DMS53 treated with DMSO at 0.1 percent for 48 hours (cell line): ENCODE measurements around the gene ROBO3.

Experiments used
- DNase-seq: peaks from one replicate; lab custom pipeline; 2025; ENCODE audit not compliant: unreplicated experiment; lab: John Stamatoyannopoulos, UW

The ROBO3 gene

DNA sequence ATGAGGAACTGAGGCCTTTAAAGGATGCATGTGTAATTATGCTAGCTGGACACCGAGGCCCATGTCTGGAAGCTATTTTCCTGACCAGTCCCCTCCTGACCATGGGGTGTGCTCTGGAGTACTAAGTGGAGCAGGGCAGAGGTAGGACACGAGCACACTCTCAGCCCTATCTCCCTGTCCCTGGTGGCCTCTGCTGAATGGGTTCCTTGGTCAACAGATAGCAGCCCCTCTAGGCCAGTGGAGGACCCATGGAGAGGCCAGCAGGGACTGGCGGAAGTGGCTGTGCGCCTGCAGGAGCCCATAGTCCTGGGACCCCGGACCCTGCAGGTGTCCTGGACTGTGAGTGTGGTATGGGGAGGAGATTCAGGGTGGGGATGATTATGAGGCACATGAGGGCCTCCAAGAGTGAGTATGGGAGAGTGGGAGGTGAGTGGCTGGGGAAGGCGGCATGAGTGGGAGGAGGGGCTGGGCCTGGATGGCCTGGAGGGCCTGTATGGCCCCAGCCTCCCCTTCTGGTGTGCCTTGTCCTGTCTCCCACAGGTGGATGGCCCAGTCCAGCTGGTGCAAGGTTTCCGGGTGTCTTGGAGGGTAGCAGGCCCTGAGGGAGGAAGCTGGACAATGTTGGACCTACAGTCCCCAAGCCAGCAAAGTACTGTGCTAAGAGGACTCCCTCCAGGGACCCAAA lies 9.5 kb downstream of the ROBO3 start:
- DNase-seq = no peak

DNA sequence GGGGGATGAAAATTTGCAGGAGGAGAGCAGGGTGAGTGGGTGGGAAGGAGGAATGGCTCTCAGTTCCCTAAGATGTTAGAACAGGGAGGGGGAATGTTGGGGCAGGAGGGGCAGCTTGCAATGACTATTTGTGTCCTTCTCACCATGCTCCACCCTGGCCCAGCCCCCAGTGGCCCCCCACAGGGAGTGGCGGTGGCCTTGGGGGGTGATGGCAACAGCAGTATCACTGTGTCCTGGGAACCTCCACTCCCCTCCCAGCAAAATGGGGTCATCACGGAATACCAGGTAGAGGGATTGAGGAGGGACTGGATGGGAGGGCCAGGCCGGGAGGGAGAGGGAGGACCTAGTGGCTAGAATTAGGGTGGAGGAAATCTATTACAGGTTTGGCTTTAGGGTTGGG lies 10.2 kb downstream of the ROBO3 start:
- no peak for DNase-seq

DNA sequence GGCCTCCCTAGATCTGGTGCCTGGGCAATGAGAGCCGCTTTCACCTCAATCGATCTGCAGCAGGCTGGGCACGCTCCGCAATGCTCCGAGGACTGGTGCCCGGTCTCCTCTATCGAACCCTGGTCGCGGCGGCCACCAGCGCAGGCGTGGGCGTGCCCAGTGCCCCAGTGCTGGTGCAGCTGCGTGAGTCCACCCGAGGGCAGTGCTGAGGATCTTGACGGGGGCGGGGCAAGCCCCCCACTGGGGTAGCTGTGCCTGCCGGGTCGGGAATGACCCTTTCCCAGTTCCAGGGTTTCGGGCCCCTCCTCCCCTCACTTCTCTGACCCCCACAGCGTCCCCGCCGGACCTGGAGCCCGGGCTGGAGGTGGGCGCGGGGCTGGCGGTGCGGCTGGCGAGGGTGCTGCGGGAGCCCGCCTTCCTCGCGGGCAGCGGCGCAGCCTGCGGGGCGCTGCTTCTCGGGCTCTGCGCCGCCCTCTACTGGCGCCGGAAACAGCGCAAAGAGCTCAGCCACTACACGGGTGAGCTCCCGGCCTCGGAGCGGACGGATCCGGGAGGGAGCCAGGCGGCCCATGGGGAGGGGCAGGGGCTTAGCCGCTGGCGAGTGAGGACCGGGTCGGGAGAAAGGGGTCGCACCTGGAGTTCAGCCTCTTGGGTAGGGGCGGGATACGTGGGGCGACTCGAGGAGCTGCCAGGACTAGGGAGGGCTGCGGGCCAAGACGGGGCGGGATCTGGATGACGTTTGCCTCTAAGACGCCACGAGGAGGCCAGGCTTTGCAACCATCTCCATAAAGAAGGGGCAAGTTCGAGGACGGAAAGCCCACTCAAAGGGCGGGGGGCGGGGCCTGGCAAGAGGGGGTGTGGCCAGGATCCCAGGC lies 10.9 kb downstream of the ROBO3 start:
- peak; percentile 68 for DNase-seq

DNA sequence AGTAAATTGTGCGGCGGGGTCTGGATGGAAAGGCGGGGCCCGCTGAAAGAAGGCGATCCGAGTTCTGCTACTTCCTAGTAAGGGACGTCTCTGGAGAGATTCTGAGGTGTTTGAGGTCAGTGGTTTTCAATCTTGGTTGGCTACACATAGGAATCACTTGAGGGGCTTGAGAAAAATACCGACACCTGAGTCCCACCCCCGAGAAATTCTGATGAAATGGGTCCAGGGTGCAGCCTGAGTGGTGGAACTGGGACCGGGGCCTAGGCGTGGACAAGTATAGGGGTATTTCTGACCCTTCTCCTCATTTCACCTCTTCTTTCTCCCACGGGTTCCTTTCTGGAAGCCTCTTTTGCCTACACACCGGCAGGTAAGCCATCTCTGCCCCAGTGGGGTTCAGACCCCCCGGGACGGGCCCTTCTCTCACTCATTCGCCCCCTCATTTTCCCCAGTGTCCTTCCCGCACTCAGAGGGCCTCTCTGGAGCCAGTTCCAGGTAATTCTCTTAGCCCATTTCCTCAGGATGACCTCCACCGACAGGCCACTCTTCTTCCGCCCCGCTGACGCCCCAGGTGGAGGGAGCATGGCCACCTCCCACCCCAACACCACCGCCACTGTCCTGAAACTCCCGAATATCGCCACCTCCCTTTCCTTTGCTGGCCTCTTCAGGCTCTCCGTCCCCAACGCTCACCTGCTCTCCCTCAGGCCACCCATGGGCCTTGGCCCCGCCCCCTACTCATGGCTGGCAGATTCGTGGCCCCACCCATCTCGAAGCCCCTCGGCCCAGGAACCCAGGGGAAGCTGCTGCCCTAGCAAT lies 11.8 kb downstream of the ROBO3 start:
- no peak for DNase-seq

DNA sequence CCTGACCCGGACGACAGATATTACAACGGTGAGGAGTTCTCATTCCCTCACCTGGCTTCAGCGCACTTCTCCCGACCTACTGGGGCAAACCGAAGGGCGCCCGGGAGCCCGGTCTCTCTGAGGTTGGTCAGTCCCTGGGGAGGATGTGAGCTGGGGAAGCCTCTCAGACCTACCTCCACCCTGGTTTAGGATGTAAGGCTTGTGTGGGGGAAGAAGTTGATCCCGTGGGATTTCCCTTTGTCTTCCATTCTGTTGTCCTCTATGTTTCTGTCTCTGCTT lies 12.3 kb downstream of the ROBO3 start:
- no peak for DNase-seq

GRCh38 chr11:124877910-124878758 lies 12.9 kb downstream of the ROBO3 start:
- DNase-seq = no peak

DNA sequence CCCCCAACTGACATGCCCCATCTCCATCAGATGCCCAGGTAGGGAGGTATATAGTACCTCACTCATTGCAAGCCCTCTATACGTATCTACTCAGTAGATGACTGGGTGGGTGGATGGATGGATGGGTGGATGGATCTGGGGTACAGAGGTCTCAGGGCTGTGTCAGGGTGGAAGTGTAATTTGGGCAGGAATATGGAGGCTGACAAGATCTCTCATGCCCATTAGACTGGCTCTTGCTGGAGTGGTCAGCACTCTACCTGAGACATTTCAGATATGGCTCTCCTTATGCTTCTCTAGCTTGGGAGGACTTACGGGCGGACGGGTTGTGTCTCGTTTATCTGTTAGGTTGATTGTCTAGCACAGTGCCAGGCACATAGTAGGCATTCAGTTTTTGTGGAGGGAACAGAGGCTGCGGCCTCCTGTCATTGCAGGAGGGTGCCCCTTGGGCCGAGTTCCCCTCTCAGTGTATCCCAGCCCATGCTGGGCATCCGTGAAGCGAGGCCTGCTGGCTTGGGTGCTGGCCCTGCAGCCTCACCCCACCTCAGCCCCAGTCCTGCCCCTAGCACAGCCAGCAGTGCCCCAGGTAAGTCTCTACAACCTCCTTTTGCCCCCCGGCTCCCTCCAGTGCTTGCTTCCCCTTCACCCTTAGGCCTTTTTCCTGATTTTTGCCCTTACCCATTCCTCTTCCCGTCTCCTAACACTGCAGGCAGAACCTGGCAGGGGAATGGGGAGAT lies 13.7 kb downstream of the ROBO3 start:
- DNase-seq = no peak

- no peak for DNase-seq
These were observed 14.5 kb downstream of the ROBO3 start for GRCh38 chr11:124879493-124880289.

DNA sequence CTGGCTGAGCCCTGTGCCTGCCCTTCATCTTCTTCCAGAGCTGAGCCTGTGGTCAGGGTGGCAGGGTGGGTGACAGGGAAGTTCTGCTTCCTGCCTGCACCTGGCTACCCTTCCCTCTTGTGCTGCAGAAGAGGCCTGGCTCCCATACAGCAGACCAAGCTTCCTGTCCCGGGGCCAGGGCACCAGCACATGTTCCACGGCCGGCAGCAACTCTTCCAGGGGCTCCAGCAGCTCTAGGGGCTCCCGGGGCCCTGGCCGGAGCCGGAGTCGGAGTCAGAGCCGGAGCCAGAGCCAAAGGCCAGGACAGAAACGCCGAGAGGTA lies 15.0 kb downstream of the ROBO3 start:
- no peak for DNase-seq

DNA sequence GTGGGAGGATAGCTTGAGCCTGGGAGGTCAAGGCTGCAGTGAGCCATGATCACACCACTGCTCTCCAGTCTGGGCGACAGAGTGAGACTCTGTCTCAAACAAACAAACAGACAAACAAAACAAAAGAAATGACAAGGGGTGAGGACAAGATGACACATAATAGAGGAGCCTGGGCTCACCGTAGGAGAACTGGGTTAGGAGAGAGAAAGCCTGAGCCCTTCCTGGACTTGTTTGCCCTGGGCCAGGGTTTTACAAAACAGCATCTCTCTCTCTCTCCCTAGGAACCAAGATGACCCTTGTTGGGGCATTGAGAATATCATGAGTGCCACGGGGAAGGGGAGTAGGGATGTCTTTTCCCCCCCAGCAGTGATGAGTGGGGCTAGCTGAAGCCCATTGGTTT lies 15.7 kb downstream of the ROBO3 start:
- no peak for DNase-seq

DNA sequence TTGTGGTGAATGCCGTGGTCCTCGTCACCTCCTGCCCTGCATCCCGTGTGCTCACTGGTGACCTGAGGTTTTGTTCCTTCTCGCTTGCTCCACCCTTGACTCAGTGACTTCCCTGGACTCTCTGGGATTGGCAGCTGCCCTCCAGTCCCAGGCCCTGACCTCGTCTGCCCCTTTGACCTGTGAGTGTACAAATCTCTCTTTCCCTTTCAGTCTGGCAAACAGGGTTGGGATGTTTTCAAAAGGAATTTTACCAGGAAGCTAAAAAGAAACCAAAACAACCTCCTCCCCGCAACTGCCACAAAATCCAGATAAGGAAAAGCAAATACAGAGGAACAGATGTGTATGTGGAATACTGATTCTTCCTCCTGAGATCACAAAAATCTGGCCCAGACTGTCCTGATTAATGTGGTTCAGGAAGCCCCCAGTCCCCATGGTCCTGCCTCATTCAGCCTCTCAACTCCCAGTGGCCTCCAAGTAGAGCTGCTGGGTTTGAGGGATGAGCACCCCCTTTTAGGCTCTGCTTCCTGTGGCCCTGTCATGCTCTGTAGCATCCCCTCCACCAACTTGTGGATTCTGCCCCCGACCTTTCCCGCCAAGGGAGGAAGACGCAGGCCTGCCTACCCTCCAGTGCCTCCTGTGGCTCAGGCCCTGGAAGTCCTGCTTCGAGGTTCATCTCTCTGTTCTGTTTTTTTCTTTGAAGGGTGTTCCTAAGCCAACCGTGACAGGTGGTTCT lies 17.3 kb downstream of the ROBO3 start:
- DNase-seq = no peak

- no peak for DNase-seq
These were observed 19.1 kb downstream of the ROBO3 start for GRCh38 chr11:124884340-124884739.

DNA sequence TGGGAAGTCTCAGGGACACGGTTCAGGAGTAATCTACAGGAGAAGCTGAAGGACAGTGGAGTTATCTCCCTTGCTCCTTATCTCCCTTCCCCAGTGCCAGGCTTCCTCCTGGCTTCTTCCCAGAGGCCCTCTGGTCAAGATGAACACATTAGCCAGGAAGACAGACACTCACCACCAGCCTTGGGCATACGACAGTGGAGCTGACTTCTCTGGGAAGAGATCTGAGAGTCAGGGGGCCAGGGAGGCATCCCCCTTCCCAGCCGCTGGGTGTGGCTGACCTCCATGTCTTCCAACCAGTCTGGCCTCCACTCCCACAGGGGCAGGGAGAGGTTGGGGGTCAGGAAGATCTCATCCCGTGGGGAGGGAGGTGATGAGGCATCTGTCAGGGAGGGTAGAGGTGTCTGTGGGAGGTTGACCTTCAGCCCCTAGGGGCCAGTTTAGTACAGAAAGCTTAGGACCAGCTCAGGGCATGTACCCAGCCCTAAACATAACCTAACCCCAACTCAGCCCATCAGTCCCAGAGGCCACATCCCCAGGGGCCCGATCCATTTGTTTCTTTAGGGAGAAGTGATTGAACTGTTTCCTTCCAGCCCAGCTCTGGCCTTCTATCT lies 19.7 kb downstream of the ROBO3 start:
- no peak for DNase-seq

GRCh38 chr11:124886476-124886875 lies 21.2 kb downstream of the ROBO3 start:
- DNase-seq = no peak

DNA sequence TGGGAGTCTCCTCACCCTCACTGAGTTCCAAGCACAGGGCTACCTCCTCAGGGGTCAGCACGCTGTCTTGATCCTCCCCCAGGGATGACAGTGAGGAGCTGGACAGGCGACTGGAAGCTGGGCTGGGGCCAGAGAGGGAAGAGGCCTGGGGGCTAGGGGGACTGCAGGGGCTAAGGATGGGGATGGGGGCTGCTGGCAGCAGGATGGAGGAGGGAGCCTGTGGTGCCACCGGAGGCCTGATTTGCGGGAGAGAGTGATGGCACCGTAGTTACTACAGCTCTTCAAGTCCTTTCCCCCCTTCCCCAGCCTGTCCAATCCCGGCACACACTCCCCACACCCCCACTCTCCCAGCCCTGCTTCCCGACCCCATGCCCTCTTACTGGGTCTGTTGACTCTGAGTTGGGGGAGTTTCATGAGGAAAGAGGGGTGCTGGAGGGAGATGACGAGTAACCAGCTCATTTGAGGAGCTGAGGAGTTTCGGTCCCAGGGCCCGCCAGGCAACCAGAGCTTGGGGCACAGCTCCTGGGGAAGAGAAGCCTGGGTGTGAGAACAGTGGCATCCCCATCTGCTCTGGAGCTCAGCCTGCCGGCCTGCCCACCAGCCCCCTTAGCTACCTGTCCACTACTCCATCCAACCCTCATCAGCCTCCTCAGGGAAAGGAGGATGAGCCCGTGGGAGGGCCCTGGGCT lies 21.9 kb downstream of the ROBO3 start:
- DNase-seq = no peak

- DNase-seq = no peak
These were observed 22.4 kb downstream of the ROBO3 start for GRCh38 chr11:124887667-124888013.

GRCh38 chr11:124889191-124890091 lies 24.2 kb downstream of the ROBO3 start:
- DNase-seq = no peak
